Measurements from ENCODE around the gene SFXN3. TPM values are rescaled to one million over a fixed set of nuclear protein-coding genes. Genes with fewer than 3 reads are reported as not detected.

The SFXN3 gene
- total RNA-seq, 3 donors from 2014 or later (not counting 1 experiment from before 2014, with no cell fraction given), result 59.7 to 74.5 (median 68.9) TPM

DNA sequence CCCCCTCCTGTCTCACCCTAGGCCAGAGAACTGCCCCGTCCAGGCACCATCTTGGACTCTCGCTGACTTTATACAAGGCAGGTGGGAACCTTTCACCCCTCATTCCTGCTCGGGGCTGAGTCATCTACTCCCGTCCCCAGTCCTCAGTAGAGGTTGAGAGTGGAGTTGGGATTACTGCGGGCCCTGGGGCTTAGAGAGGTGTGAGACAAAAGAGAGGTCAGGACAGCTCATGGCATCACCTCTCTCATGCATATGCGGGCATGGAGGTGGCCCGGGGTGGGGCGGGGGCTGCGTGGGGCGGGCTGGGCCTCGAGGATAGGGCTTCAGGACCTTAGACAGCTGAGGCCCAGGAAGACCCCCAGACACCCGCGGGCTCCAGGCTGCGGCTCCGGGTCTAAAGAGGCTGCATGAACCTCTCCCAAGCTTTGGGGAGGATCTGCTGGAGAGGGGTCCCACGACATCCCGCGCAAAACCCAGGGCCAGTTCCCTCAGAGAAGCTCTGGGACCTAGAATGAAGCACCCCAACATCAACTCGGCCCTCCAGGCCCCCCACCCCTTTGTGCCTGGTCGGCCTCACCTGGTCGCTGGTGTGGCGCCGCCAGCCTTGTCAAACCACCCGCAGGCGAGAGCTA is 422 bp upstream of the SFXN3 start:
- no peaks in the 10 kb centered on the region for H3K36me3 Mint-ChIP-seq
- H3K27ac Mint-ChIP-seq, result peak overlapping the region; percentile 83 to 89
- Histone ChIP-seq H3K27me3 (ENCODE audit: control insufficient read depth, insufficient read depth, low read length) (no peaks in the 10 kb centered on the region), H3K4me1 (ENCODE audit: control insufficient read depth, insufficient read depth, low read length) (peaks cover 28% of the 10 kb centered on the region), H3K9me3 (ENCODE audit: control insufficient read depth, insufficient read depth, low read length) (no peaks in the 10 kb centered on the region), H3K36me3 (ENCODE audit: control insufficient read depth, insufficient read depth, low read length) (peaks cover 10% of the 10 kb centered on the region), H3K4me3 (ENCODE audit: low read length) (peak overlapping the region; percentile 50), H3K27ac (ENCODE audit: low read length) (peak overlapping the region; percentile 98)
- intact Hi-C loops (cut with micrococcal nuclease), result loop anchor here (5.0 kb wide), 3 partner anchors 33 to 322 kb away; partner anchors contain the start of genes BTRC and LZTS2
- no peaks in the 10 kb centered on the region for H3K9me3 Mint-ChIP-seq
- WGBS (ENCODE audit: insufficient coverage), result 14% methylated on average over 25 of the region's 25 CpGs
- peaks cover 0 to 7% of the 10 kb centered on the region in 2 donors for H3K27me3 Mint-ChIP-seq (ENCODE audit: low read depth in 2 of 2)
- TF ChIP-seq, protein P1, sequence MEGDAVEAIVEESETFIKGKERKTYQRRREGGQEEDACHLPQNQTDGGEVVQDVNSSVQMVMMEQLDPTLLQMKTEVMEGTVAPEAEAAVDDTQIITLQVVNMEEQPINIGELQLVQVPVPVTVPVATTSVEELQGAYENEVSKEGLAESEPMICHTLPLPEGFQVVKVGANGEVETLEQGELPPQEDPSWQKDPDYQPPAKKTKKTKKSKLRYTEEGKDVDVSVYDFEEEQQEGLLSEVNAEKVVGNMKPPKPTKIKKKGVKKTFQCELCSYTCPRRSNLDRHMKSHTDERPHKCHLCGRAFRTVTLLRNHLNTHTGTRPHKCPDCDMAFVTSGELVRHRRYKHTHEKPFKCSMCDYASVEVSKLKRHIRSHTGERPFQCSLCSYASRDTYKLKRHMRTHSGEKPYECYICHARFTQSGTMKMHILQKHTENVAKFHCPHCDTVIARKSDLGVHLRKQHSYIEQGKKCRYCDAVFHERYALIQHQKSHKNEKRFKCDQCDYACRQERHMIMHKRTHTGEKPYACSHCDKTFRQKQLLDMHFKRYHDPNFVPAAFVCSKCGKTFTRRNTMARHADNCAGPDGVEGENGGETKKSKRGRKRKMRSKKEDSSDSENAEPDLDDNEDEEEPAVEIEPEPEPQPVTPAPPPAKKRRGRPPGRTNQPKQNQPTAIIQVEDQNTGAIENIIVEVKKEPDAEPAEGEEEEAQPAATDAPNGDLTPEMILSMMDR (IDR thresholded peaks at IDR 0.05), result no peak
- no peak for DNase-seq
- ATAC-seq, result no peak
- peak overlapping the region; percentile 88 for H3K4me3 Mint-ChIP-seq
- peaks cover 27 to 28% of the 10 kb centered on the region in 2 donors for H3K4me1 Mint-ChIP-seq

DNA sequence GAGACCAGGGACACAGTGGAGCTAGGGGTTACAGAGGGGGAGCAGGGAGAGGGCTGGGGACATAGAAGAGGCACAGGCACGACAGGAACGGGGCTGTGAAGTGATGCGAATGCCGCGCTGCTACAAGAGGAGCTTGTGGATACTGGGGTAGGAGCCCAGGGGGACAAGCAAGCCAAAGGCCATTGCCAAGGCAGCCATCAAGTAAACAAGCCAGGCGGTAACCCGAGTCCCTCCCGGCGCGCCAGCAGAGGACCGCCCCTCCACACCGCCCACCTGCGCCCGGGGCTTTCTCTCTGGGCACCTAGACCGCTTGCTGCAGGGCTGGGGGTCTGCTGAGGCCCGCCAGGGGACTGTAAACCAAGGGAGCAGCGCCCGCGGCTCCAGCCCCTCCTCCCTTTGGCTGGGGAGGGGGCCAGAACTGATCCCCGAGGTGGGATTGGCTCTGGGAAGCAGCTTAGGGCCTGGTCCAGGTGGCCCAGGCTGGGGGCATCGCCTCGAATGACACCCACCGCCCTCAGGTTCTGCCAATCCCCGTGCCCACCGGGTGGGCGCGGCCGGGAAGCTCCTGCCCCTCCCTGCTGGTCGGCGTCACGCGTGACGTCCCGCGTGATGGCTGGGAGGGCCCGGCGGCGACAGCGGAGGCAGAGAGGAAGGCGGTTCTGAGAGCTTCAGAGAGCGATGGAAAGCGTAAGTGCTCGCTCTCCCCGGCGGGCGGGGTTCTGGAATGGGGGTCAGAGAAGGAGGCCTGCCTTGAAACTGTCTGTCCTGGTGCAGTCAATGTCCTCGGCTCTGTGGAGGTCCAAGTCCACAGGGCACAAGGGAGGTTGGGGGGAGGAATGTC is 982 bp downstream of the SFXN3 start:
- peak overlapping the region; percentile 98 for H3K27ac ChIP-seq (ENCODE audit: low read length)
- H3K36me3 ChIP-seq (ENCODE audit: control insufficient read depth, insufficient read depth, low read length), result peaks cover 24% of the 10 kb centered on the region
- peak overlapping the region; percentile 50 for H3K4me3 ChIP-seq (ENCODE audit: low read length)
- peak; percentile 61 to 93 for DNase-seq
- H3K9me3 ChIP-seq (ENCODE audit: control insufficient read depth, insufficient read depth, low read length), result no peaks in the 10 kb centered on the region
- intact Hi-C loops (cut with micrococcal nuclease), result loop anchor here (5.0 kb wide), 3 partner anchors 35 to 320 kb away; partner anchors contain the start of genes BTRC and LZTS2
- no peaks in the 10 kb centered on the region for H3K27me3 ChIP-seq (ENCODE audit: control insufficient read depth, insufficient read depth, low read length)
- peak overlapping the region; percentile 88 for H3K4me3 Mint-ChIP-seq
- H3K4me1 Mint-ChIP-seq, result peaks cover 27 to 28% of the 10 kb centered on the region in 2 donors
- TF ChIP-seq, protein P1 (IDR thresholded peaks at IDR 0.05), result no peak
- H3K36me3 Mint-ChIP-seq, result no peaks in the 10 kb centered on the region
- peaks cover 0 to 7% of the 10 kb centered on the region in 2 donors for H3K27me3 Mint-ChIP-seq (ENCODE audit: low read depth in 2 of 2)
- H3K4me1 ChIP-seq (ENCODE audit: control insufficient read depth, insufficient read depth, low read length), result peaks cover 28% of the 10 kb centered on the region
- peak; percentile 58 to 73 (median 68) for ATAC-seq
- H3K9me3 Mint-ChIP-seq, result no peaks in the 10 kb centered on the region
- under 1% methylated on average over 47 of the region's 47 CpGs for WGBS (ENCODE audit: insufficient coverage)
- H3K27ac Mint-ChIP-seq, result peak overlapping the region; percentile 83 to 89

DNA sequence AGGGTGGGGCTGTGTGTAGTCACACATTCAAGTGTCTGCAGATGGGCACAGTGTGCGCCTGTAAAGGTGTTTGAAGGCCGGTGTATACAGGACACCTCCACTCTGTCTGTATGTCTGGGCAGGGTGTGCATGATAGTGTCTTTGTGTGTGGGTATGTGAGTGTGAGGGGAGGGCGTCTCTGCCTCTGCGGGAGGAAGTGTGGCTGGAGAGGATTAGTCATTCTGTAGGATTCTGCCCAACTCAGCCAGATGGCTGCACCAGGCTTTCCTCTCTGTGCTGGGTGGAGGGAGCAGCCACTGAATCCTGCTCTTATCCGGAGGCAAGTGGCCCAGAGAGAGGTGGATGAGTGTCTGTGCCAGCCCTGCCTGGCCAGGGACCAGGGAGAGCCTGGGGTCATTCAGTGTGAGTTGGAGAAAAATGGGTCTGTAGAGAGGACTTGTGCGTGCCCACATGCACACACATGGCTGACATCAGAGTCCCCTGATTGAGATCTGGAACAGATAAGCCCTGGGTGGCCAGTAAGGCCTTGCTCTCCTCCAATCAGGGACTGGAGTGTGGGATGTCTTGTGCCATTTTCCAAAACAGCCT is 1.7 kb downstream of the SFXN3 start:
- Histone ChIP-seq H3K4me3 (ENCODE audit: low read length) (peak overlapping the region; percentile 50), H3K27ac (ENCODE audit: low read length) (peak overlapping the region; percentile 98), H3K36me3 (ENCODE audit: control insufficient read depth, insufficient read depth, low read length) (peaks cover 31% of the 10 kb centered on the region), H3K9me3 (ENCODE audit: control insufficient read depth, insufficient read depth, low read length) (no peaks in the 10 kb centered on the region), H3K4me1 (ENCODE audit: control insufficient read depth, insufficient read depth, low read length) (peaks cover 28% of the 10 kb centered on the region), H3K27me3 (ENCODE audit: control insufficient read depth, insufficient read depth, low read length) (no peaks in the 10 kb centered on the region)
- H3K36me3 Mint-ChIP-seq, result peaks cover 4% of the 10 kb centered on the region
- ATAC-seq (peak; percentile 23 to 40 (median 30)), DNase-seq (peak; percentile 50 to 62)
- TF ChIP-seq, protein P1 (IDR thresholded peaks at IDR 0.05), result no peak
- 10% methylated on average over 6 of the region's 6 CpGs for WGBS (ENCODE audit: insufficient coverage)
- peak overlapping the region; percentile 88 for H3K4me3 Mint-ChIP-seq
- peak overlapping the region; percentile 83 to 89 for H3K27ac Mint-ChIP-seq
- no peaks in the 10 kb centered on the region for H3K9me3 Mint-ChIP-seq
- peaks cover 0 to 7% of the 10 kb centered on the region in 2 donors for H3K27me3 Mint-ChIP-seq (ENCODE audit: low read depth in 2 of 2)
- H3K4me1 Mint-ChIP-seq, result peaks cover 27 to 28% of the 10 kb centered on the region in 2 donors
- intact Hi-C loops (cut with micrococcal nuclease), result loop anchor here (5.0 kb wide), 3 partner anchors 35 to 320 kb away; partner anchors contain the start of genes BTRC and LZTS2
